Measurements from ENCODE around the gene NRXN2. TPM values are rescaled to one million over a fixed set of nuclear protein-coding genes. Genes with fewer than 3 reads are reported as not detected.

Gene NRXN2
- total and polyA plus RNA-seq, 7 donors = 0.44 to 5.2 (median 1.9) TPM

DNA sequence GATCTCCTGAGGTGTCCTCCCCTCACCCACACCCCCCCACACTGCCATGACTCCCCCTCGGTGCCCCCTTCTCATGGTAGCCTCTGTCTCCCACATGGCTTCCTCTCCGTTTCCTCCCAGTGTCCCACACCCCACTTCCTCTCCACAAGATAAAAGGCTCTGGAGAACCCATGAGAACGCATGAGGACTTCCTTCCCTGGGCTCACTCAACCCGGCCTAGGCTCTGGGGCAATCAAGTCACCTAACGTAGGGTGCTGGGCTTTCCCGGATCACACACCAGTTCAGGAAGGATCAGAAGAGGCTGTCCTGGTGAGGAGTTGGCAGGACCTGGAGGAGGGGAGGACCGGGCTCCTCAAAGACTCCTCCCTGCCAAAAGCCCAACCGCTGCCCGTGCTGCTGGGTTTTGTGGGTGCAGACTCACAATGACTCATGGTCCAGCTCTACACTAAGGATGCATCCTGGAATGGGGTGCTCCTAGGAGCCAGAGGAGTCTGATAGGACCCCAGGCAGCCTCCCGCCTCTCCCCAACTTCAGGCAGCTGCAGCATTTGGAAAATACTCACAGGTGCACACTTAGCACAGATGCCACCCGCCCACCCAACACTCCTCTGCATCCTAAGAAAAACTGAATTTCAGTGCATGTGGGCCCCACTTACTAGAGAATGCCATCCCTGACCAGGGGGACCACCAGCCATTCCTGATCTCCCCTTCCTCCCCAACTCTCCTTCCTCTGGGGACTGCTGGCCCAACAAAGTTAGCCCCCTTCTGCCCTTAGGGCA, 110.9 kb downstream of the NRXN2 start:
- TF ChIP-seq, protein P1, sequence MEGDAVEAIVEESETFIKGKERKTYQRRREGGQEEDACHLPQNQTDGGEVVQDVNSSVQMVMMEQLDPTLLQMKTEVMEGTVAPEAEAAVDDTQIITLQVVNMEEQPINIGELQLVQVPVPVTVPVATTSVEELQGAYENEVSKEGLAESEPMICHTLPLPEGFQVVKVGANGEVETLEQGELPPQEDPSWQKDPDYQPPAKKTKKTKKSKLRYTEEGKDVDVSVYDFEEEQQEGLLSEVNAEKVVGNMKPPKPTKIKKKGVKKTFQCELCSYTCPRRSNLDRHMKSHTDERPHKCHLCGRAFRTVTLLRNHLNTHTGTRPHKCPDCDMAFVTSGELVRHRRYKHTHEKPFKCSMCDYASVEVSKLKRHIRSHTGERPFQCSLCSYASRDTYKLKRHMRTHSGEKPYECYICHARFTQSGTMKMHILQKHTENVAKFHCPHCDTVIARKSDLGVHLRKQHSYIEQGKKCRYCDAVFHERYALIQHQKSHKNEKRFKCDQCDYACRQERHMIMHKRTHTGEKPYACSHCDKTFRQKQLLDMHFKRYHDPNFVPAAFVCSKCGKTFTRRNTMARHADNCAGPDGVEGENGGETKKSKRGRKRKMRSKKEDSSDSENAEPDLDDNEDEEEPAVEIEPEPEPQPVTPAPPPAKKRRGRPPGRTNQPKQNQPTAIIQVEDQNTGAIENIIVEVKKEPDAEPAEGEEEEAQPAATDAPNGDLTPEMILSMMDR (IDR thresholded peaks at IDR 0.05) = no peak
- Histone ChIP-seq H3K27ac (no peak overlapping the region), H3K9me3 (no peaks in the 10 kb centered on the region), H3K36me3 (ENCODE audit: insufficient read depth in 1 of 2, low read depth in 1 of 2) (no peaks in the 10 kb centered on the region), H3K4me3 (no peak overlapping the region), H3K4me1 (no peaks in the 10 kb centered on the region), H3K27me3 (ENCODE audit: insufficient read depth in 3 of 3, low read length in 2 of 3) (peaks cover 0 to 9% (median under 1%) of the 10 kb centered on the region in 3 donors)
- ATAC-seq (no peak), DNase-seq (no peak)
- intact Hi-C loops (cut with DNase I) = no loop called here
- 69 to 73% (median 71%) methylated on average over 11 of the region's 11 CpGs for WGBS, 3 donors

DNA sequence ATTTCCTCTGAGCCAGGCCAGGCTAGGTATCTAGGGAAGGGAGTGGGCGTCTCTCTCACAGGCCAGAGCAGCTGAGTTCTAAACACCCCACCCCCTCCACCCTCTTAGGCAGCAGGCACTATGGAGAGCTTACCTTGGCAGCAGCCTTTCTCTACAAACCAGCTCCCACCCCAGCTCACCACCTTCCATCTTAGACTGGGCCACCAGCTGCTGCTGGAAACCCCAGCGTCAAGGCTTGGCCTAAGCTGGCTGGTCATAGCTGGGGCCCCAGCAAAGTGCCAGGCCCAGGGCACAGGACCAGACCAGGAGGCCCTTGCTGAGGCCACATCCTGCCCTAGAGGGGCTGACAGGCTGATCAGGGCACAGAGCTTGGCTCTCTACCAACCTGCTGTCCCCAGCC, 111.8 kb downstream of the NRXN2 start:
- no peak for ATAC-seq
- 70 to 84% (median 78%) methylated on average over 2 of the region's 2 CpGs for WGBS, 3 donors

DNA sequence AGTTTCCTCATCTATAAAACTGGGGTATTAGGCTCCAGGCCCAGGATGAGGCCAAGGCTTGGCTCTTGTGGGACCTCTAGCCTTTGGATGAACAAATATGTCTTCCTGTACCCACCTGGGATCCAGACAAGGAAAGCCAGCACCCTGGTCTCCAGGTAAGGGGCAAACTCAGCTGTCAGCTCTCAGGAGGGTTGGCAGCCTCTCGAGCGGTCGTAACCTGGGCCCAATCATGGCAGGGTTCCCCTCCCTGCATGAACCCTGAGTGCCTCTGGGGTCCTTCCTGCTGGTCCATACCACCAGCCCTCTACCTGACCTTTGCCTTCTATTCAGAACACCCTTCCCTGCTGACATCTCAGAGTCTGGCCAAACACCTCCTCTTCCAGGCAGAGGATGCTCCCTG, 112.4 kb downstream of the NRXN2 start:
- H3K27ac ChIP-seq = no peak overlapping the region
- DNase-seq (no peak), ATAC-seq (no peak)
- intact Hi-C loops (cut with DNase I) = no loop called here
- no peaks in the 10 kb centered on the region for H3K4me1 ChIP-seq
- no peaks in the 10 kb centered on the region for H3K9me3 ChIP-seq
- peaks cover 0 to 11% (median 4%) of the 10 kb centered on the region in 3 donors for H3K27me3 ChIP-seq (ENCODE audit: insufficient read depth in 3 of 3, low read length in 2 of 3)
- no peak overlapping the region for H3K4me3 ChIP-seq
- H3K36me3 ChIP-seq (ENCODE audit: insufficient read depth in 1 of 2, low read depth in 1 of 2) = no peaks in the 10 kb centered on the region
- TF ChIP-seq, protein P1 (IDR thresholded peaks at IDR 0.05) = no peak
- WGBS, 3 donors = 92 to 100% (median 94%) methylated on average over 3 of the region's 3 CpGs

More for the DNA sequence above, 111.8 kb downstream of the NRXN2 start:
- peaks cover 0 to 11% (median 2%) of the 10 kb centered on the region in 3 donors for H3K27me3 ChIP-seq (ENCODE audit: insufficient read depth in 3 of 3, low read length in 2 of 3)
- TF ChIP-seq, protein P1 (IDR thresholded peaks at IDR 0.05) = no peak
- no peaks in the 10 kb centered on the region for H3K4me1 ChIP-seq
- H3K9me3 ChIP-seq = no peaks in the 10 kb centered on the region
- intact Hi-C loops (cut with DNase I) = no loop called here
- no peaks in the 10 kb centered on the region for H3K36me3 ChIP-seq (ENCODE audit: insufficient read depth in 1 of 2, low read depth in 1 of 2)
- DNase-seq = no peak
- H3K4me3 ChIP-seq = no peak overlapping the region
- H3K27ac ChIP-seq = no peak overlapping the region

DNA sequence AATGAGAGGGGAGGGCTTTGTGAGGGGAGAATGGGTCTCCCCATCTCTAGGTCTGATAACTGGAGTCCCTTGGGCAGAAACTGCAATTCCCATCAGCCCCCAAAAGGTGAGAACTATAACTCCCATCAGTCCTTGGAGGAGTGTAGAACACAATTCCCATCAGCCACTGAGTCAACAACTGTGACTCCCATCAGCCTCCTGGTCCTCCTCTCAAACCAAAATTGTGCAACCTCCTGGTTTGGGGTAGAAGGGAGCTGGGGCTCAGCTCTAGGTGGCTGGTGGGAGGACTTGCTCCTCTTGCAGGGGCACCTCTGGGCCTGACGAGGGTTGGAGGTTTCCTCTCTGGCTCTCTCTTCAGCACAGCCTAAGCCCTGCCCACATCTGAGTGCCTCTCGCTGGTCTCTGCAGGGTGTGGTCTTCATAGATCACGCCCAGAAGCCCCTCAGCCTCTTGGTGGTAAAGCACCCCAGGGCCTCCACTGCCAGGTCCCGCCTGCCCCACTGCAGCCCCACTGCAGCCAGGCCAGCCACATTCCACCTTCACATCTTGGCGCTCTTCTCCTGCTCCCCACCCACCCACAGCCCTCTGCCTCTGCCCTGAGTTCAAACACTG, 113.5 kb downstream of the NRXN2 start:
- no peaks in the 10 kb centered on the region for H3K4me1 ChIP-seq
- no peak overlapping the region for H3K4me3 ChIP-seq
- H3K27ac ChIP-seq = no peak overlapping the region
- intact Hi-C loops (cut with DNase I) = no loop called here
- H3K27me3 ChIP-seq (ENCODE audit: insufficient read depth in 3 of 3, low read length in 2 of 3) = peaks cover 0 to 11% (median 4%) of the 10 kb centered on the region in 3 donors
- no peak for ATAC-seq
- no peak for DNase-seq
- WGBS, 3 donors = 69 to 90% (median 86%) methylated on average over 5 of the region's 5 CpGs
- H3K36me3 ChIP-seq (ENCODE audit: insufficient read depth in 1 of 2, low read depth in 1 of 2) = no peaks in the 10 kb centered on the region
- TF ChIP-seq, protein P1 (IDR thresholded peaks at IDR 0.05) = no peak
- H3K9me3 ChIP-seq = no peaks in the 10 kb centered on the region
